Esophagus mucosa (tissue), 1 donor: ENCODE data around the gene HSPA1L. TPM values are rescaled to one million over a fixed set of nuclear protein-coding genes. Genes with fewer than 3 reads are reported as not detected.
"Not testable (repeated sequence)": the region's sequence is repeated elsewhere in the genome, so short reads cannot be mapped to it uniquely, and the experiment has no call there.

Experiments used
- ATAC-seq: fragments of 200-7000 bp; cut with Tn5 transposase; one replicate; pipeline ENCODE4 v1.9.1; 2020
- total RNA-seq: library from RNA; stranded (reverse); gene quantifications from one replicate; pipeline ENCODE4 v1.2.4, GENCODE V29; 2023
- donor health status: DM: yes; HTN: yes; CAD: no.

The HSPA1L gene
- total RNA-seq, 1 donor from 2014 or later, result 0.44 TPM

GRCh38 chr6:31813465-31813849 lies 1.6 kb downstream of the HSPA1L start:
- ATAC-seq, result no peak

GRCh38 chr6:31811645-31812044 lies 3.4 kb downstream of the HSPA1L start:
- ATAC-seq, result no peak

DNA sequence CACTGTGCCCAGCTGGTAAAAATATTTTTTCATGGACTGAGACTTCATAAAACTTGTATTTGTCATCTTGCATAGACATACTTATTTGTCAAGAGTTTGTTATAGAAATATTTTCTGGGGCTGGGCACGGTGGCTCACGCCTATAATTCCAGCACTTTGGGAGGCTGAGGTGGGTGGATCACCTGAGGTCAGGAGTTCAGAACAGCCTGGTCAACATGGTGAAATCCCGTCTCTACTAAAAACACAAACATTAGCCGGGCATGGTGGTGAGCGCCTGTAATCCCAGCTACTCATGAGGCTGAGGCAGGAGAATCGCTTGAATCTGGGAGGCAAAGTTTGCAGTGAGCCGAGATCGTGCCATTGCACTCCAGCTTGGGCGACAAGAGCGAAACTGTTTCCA lies 6.5 kb downstream of the HSPA1L start:
- ATAC-seq, result not testable (repeated sequence)

DNA sequence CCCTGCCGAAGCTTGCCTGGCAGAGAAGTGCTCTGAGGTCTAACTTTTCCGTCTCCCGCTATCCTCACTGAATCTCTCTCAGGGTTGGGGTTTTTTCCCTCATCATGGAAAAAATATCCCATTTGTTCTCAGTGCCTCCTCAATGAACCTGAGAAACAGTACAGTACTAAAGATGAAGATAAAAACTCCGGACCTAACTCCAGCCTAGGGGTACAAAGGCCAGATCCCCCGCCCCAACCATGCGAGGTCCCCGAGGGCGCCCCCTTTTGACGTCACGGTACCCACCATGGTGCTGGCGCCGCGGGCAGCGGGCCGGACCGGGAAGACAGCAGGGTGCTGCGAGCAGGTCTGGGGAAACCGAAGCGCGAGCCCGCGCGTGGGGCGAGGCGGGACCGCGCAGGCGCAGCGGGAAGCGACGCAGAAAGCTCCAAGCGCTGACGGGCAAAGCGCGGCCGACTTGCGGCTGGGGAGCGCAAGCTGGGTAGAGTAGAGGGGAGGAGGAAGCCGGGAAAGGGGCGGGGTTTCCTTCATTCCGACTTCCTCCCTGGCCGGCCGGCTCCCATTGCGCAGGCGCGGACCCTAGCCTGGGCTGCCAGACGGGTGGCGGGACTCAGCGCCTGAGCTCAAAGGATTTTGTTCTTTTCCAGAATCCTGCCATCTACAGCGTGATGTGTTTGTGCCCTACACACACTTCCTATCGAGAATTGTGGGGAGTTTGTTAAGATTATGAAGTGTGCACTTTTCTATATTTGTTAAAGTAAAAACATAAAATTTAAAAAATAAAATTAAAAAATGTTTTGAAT lies 8.4 kb downstream of the HSPA1L start, which contains the start of gene LSM2:
TSS of gene LSM2 (minus strand) at position 497 of the 803 bp plus-strand sequence. CDS start at position 288, 209 bp downstream.
- peak; percentile 97 for ATAC-seq

GRCh38 chr6:31805939-31806469 lies 9.1 kb downstream of the HSPA1L start:
- ATAC-seq, result peak; percentile 19

- ATAC-seq, result not testable (repeated sequence)
Observed at GRCh38 chr6:31801031-31801927, 13.8 kb downstream of the HSPA1L start.

DNA sequence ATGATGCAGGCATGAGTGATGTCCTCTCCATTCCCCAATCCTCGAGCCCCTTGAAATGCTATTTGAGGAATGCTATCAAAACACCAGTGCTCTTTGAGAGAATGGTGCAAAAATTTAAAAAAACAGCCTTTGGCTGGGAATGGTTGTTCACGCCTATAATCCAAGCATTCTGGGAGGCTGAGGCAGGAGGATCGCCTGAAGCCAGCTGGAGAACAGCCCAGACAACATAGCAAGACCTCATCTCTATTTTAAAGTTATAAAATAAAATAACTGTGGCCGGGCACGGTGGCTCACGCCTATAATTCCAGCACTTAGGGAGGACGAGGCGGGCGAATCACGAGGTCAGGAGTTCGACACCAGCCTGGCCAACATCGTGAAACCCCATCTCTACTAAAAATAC lies 15.3 kb downstream of the HSPA1L start:
- ATAC-seq, result no peak

DNA sequence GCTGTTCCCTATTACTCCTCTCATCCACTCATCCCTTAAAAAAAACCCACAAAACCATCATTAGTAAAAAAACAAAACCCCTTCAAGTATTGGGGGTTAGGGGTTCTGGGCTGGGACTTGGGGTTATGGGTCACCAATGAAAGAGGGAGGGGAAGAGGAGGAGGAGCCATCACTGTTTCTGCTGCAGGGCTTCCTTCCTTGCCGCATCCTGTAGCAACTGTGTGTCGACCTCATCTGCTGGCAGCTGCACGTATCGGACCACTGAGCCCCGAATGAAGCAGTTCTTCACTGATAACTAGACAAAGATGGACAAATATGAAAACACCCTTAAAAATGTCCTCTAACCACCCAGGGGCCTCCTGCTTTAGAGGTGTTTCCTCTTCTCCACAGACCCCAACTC lies 17.5 kb downstream of the HSPA1L start:
- no peak for ATAC-seq

- no peak for ATAC-seq
Observed at GRCh38 chr6:31796993-31797385, 18.1 kb downstream of the HSPA1L start.

GRCh38 chr6:31795616-31796298 lies 19.3 kb downstream of the HSPA1L start, which contains the start of gene VARS1:
TSS of gene VARS1 (minus strand) at chr6:31795752. CDS start at chr6:31795217, 535 bp downstream.
- peak; percentile 92 for ATAC-seq

DNA sequence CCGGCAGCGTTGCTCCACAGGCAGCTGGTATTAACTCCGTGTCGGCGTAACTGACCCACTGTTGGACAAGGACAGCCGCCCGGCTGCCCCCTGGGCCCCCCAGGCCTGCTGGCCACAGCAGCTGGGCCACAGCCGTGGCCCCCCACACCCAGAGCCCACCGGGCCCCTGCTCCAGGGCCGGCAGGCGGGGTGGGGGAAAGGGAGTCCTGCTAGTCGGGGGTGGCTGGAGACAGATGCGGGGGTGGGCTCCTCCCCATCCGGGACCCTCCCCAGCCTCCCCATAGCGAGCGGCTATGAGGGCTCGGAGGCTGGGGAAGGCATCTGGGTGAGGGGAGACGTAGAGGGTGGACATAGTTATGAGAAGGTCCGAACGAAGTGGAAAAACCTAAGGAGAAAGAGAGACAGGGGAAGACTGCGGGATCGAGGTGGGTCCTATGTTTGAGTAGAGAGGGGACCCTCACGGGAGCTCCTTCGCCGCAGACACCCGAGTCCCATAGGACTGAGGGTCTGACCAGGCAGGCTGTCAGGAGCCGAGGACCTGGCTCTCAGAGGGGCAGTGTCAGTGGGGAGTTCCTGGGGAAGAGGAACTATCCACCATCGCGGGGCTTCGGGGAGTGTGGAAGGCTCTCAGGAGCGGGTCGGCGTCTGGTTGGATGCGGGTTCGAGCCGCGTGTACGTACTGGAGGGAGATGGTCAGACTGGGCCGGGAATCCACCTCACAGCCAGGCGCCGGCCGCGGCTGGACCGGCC lies 20.0 kb downstream of the HSPA1L start:
- peak; percentile 10 for ATAC-seq

DNA sequence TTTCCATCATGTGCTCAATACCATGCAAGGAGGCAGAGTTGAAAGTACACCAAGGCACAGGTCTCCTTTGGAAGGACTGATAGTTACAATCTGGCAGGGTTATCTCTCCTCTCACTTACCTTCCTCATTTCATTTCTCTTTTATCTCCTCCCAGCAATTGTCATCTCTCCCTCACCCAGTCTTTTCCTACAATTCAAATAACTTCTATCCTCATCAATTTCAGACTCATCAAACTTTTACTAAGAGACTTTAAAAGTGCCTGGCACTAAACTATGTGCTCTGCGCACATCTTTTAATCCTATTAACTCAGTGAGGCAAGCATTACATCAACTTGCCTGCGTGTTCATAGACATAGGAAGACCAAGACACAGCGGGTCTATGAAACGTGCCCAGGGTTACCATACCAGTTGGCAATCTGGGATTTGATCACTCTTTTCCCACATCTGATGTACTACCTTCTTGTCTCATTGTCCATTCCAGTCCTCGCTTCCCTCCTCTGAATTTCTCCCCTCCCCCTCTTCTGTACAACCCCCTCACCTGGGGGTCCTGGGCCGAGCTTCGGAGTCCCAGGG lies 20.7 kb downstream of the HSPA1L start:
- ATAC-seq, result peak; percentile 0

DNA sequence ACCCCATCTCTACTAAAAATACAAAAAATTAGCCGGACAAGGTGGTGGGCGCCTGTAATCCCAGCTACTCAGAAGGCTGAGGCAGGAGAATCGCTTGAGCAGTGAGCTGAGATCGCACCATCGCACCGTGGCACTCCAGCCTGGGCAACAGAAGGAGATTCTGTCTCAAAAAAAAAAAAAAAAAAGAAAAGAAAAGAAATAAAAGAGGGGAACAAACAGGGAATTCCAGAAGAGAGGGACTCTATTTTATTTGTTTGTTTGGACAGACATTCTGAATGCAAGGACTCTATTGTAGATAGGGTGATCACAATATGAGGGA lies 21.2 kb downstream of the HSPA1L start:
- ATAC-seq, result not testable (repeated sequence)

GRCh38 chr6:31792761-31793171 lies 22.3 kb downstream of the HSPA1L start:
- peak; percentile 48 for ATAC-seq

DNA sequence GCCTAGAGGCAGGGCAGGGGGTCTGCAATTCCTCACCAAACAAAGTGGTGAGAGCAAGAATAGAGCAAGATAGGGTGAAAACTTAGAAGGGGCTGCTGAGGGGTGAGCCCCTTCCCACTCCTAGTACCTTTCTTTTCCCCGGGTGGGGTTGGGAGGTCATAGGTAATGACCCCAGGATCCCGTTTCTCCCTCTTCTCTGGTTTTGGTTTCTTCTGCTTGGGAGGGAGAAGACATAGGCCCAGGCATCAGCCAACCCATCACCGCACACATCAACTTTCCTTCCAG lies 23.1 kb downstream of the HSPA1L start:
- ATAC-seq, result no peak

DNA sequence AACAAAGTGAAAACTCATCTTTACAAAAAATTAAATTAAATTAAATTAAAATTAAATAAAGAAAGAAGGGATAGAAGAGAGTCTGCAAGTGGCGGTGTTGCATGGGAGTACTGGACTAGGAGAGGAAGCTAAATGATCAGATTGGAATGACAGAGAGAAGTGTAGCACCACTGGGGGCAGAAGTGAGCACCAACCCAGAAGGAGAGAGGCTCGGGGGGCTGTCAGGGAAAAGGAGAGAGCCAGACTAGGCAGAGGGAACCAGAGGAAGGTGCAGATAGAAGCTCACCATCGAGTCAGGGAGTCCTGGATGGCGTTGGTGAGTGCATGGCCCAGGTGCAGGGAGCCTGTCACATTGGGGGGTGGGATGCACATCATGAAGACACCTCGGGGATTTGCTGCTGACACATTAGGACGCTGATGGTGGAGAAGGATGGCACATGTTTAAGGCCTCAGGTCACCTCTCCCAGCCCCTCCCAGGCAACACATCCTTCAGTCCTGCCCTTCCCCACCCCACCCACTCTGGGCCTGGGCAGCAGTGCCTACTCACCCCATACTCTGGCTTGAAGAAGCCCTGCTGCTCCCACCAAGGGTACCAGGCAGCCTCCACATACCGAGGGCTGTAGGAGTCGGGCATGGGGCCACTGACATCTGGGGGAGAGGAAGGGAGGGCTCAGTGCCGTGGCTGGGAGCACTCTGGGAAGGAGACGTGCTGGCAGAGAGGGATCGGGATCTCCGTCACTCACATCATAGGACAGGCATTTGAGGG lies 23.6 kb downstream of the HSPA1L start:
- ATAC-seq, result no peak

GRCh38 chr6:31785475-31785874 lies 29.6 kb downstream of the HSPA1L start:
- ATAC-seq, result no peak

- ATAC-seq, result no peak
Observed at GRCh38 chr6:31784098-31784925, 30.8 kb downstream of the HSPA1L start.

GRCh38 chr6:31782126-31782855 lies 32.8 kb downstream of the HSPA1L start:
- no peak for ATAC-seq
